Stomach smooth muscle (tissue), 2 donors: ENCODE measurements around the gene COASY.

Experiments
- H3K27ac ChIP-seq: one replicate; pipeline ENCODE4 v1.7.0; 2013; ENCODE audit warnings: mild to moderate bottlenecking, low read length, inconsistent platforms
- H3K27me3 ChIP-seq, 2 donors: one replicate each; pipeline ENCODE4 v1.7.0; 2013; ENCODE audit warnings: low read length in 2 of 2; ENCODE audit not compliant: insufficient read depth in 2 of 2, control insufficient read depth in 1 of 2
- H3K36me3 ChIP-seq, 2 donors: one replicate each; pipeline ENCODE4 v1.7.0; 2013; ENCODE audit warnings: low read length in 2 of 2; ENCODE audit not compliant: control insufficient read depth in 2 of 2, insufficient read depth in 2 of 2
- H3K4me1 ChIP-seq: one replicate; pipeline ENCODE4 v1.7.0; 2013; ENCODE audit warnings: low read length; ENCODE audit not compliant: control insufficient read depth, insufficient read depth
- H3K4me3 ChIP-seq, 2 donors: one replicate each; pipeline ENCODE4 v1.7.0; 2013; ENCODE audit warnings: low read length in 2 of 2
- H3K9ac ChIP-seq, 2 donors: one replicate each; pipeline ENCODE4 v1.7.0; 2013; ENCODE audit warnings: low read length in 2 of 2, mild to moderate bottlenecking in 1 of 2
- H3K9me3 ChIP-seq, 2 donors: one replicate each; pipeline ENCODE4 v1.7.0; 2013; ENCODE audit warnings: low read length in 2 of 2; ENCODE audit not compliant: control insufficient read depth in 2 of 2
- donor health status: healthy.
- donor health status: Pancreatic carcinoma.

The COASY gene

GRCh38 chr17:42577532-42578281, 15.8 kb downstream of the COASY start, which contains the start of gene PSMC3IP:
PSMC3IP (minus strand) TSS chr17:42577729; CDS start chr17:42577686, 43 bp downstream.
- Histone ChIP-seq H3K9ac (peak within 1 kb of the TSS; percentile 96 to 97), H3K4me1 (peaks cover 16% of the 10 kb centered on the region), H3K27ac (peak within 1 kb of the TSS; percentile 86), H3K9me3 (no peaks in the 10 kb centered on the region), H3K27me3 (no peaks in the 10 kb centered on the region), H3K4me3 (peak within 1 kb of the TSS; percentile 97 to 98), H3K36me3 (peaks cover 41 to 42% of the 10 kb centered on the region in 2 donors)

- peak overlapping the region; percentile 86 for H3K27ac ChIP-seq
- peak overlapping the region; percentile 96 to 97 for H3K9ac ChIP-seq
- H3K4me3 ChIP-seq: peak overlapping the region; percentile 97 to 98
- no peaks in the 10 kb centered on the region for H3K9me3 ChIP-seq
- peaks cover 16% of the 10 kb centered on the region for H3K4me1 ChIP-seq
- no peaks in the 10 kb centered on the region for H3K27me3 ChIP-seq
- H3K36me3 ChIP-seq: peaks cover 41 to 42% of the 10 kb centered on the region in 2 donors
These were observed 16.4 kb downstream of the COASY start for GRCh38 chr17:42578282-42578869.

GRCh38 chr17:42579794-42580551, 18.0 kb downstream of the COASY start:
- Histone ChIP-seq H3K36me3 (peaks cover 45% of the 10 kb centered on the region in 2 donors), H3K4me3 (no peak overlapping the region), H3K9ac (no peak overlapping the region), H3K27ac (no peak overlapping the region), H3K27me3 (no peaks in the 10 kb centered on the region), H3K9me3 (no peaks in the 10 kb centered on the region), H3K4me1 (peaks cover 17% of the 10 kb centered on the region)

- no peaks in the 10 kb centered on the region for H3K9me3 ChIP-seq
- no peak overlapping the region for H3K27ac ChIP-seq
- no peak overlapping the region for H3K9ac ChIP-seq
- H3K36me3 ChIP-seq: peaks cover 60% of the 10 kb centered on the region in 2 donors
- peaks cover 21% of the 10 kb centered on the region for H3K4me1 ChIP-seq
- no peak overlapping the region for H3K4me3 ChIP-seq
- no peaks in the 10 kb centered on the region for H3K27me3 ChIP-seq
These were observed 19.9 kb downstream of the COASY start for GRCh38 chr17:42581744-42582270.

GRCh38 chr17:42584880-42585279, 22.9 kb downstream of the COASY start:
- Histone ChIP-seq H3K9me3 (no peaks in the 10 kb centered on the region), H3K4me3 (no peak overlapping the region), H3K9ac (no peak overlapping the region), H3K4me1 (peaks cover 7% of the 10 kb centered on the region), H3K36me3 (peaks cover 57 to 63% of the 10 kb centered on the region in 2 donors), H3K27ac (no peak overlapping the region), H3K27me3 (no peaks in the 10 kb centered on the region)

GRCh38 chr17:42585353-42585752, 23.4 kb downstream of the COASY start:
- peaks cover 7% of the 10 kb centered on the region for H3K4me1 ChIP-seq
- H3K27me3 ChIP-seq: no peaks in the 10 kb centered on the region
- no peak overlapping the region for H3K9ac ChIP-seq
- no peak overlapping the region for H3K4me3 ChIP-seq
- no peak overlapping the region for H3K27ac ChIP-seq
- peaks cover 52 to 61% of the 10 kb centered on the region in 2 donors for H3K36me3 ChIP-seq
- no peaks in the 10 kb centered on the region for H3K9me3 ChIP-seq

GRCh38 chr17:42586514-42587230, 24.7 kb downstream of the COASY start:
- H3K4me1 ChIP-seq: peaks cover 7% of the 10 kb centered on the region
- no peaks in the 10 kb centered on the region for H3K27me3 ChIP-seq
- H3K27ac ChIP-seq: no peak overlapping the region
- no peaks in the 10 kb centered on the region for H3K9me3 ChIP-seq
- H3K9ac ChIP-seq: no peak overlapping the region
- H3K4me3 ChIP-seq: no peak overlapping the region
- H3K36me3 ChIP-seq: peaks cover 47 to 58% of the 10 kb centered on the region in 2 donors

GRCh38 chr17:42590886-42591285, 28.9 kb downstream of the COASY start:
- H3K27ac ChIP-seq: no peak overlapping the region
- peaks cover 12 to 20% of the 10 kb centered on the region in 2 donors for H3K36me3 ChIP-seq
- H3K4me1 ChIP-seq: peaks cover 2% of the 10 kb centered on the region
- H3K9me3 ChIP-seq: no peaks in the 10 kb centered on the region
- H3K27me3 ChIP-seq: no peaks in the 10 kb centered on the region
- H3K4me3 ChIP-seq: no peak overlapping the region
- H3K9ac ChIP-seq: no peak overlapping the region

- Histone ChIP-seq H3K27ac (no peak overlapping the region), H3K9ac (no peak overlapping the region), H3K27me3 (no peaks in the 10 kb centered on the region), H3K36me3 (peaks cover 9 to 16% of the 10 kb centered on the region in 2 donors), H3K9me3 (no peaks in the 10 kb centered on the region), H3K4me3 (no peak overlapping the region), H3K4me1 (peaks cover 2% of the 10 kb centered on the region)
These were observed 29.5 kb downstream of the COASY start for GRCh38 chr17:42591411-42591810.

- Histone ChIP-seq H3K9ac (no peak overlapping the region), H3K27me3 (no peaks in the 10 kb centered on the region), H3K9me3 (no peaks in the 10 kb centered on the region), H3K27ac (no peak overlapping the region), H3K4me3 (no peak overlapping the region), H3K36me3 (no peaks in the 10 kb centered on the region), H3K4me1 (no peaks in the 10 kb centered on the region)
These were observed 34.4 kb downstream of the COASY start for GRCh38 chr17:42596386-42596785.
